Iris pigment epithelial cell (primary cell): ENCODE results near the gene PTPN4.
A peak's percentile ranks its signal among the peaks of the same experiment; 100 is the strongest.

Experiments
- DNase-seq: peaks from one replicate; pipeline ENCODE4 v3.0.0-alpha.2; 2011; ENCODE audit warnings: low read depth

PTPN4 gene

GRCh38 chr2:119809339-119810048 lies 49.8 kb downstream of the PTPN4 start:
- peak; percentile 94 for DNase-seq

GRCh38 chr2:119810049-119810630 lies 50.4 kb downstream of the PTPN4 start:
- no peak for DNase-seq

- no peak for DNase-seq
Observed at GRCh38 chr2:119814216-119814615, 54.5 kb downstream of the PTPN4 start.

- DNase-seq = no peak
Observed at GRCh38 chr2:119818792-119819191, 59.1 kb downstream of the PTPN4 start.

- no peak for DNase-seq
Observed at GRCh38 chr2:119819846-119820245, 60.1 kb downstream of the PTPN4 start.

GRCh38 chr2:119820275-119820674 lies 60.6 kb downstream of the PTPN4 start:
- DNase-seq = peak; percentile 73

GRCh38 chr2:119821266-119821665 lies 61.5 kb downstream of the PTPN4 start:
- peak; percentile 40 for DNase-seq

- DNase-seq = peak; percentile 61
Observed at GRCh38 chr2:119823734-119824334, 64.1 kb downstream of the PTPN4 start.

GRCh38 chr2:119826370-119826961 lies 66.7 kb downstream of the PTPN4 start:
- peak; percentile 44 for DNase-seq

- DNase-seq = peak; percentile 70
Observed at GRCh38 chr2:119827866-119828507, 68.3 kb downstream of the PTPN4 start.

- DNase-seq = no peak
Observed at GRCh38 chr2:119836455-119837142, 76.9 kb downstream of the PTPN4 start.

- no peak for DNase-seq
Observed at GRCh38 chr2:119837350-119837749, 77.6 kb downstream of the PTPN4 start.

GRCh38 chr2:119837759-119838158 lies 78.0 kb downstream of the PTPN4 start:
- DNase-seq = no peak

- DNase-seq = no peak
Observed at GRCh38 chr2:119838179-119838578, 78.5 kb downstream of the PTPN4 start.

- peak; percentile 59 for DNase-seq
Observed at GRCh38 chr2:119841550-119841949, 81.8 kb downstream of the PTPN4 start.

- DNase-seq = no peak
Observed at GRCh38 chr2:119846021-119846420, 86.3 kb downstream of the PTPN4 start.

GRCh38 chr2:119849838-119850565 lies 90.3 kb downstream of the PTPN4 start:
- DNase-seq = peak; percentile 19

- no peak for DNase-seq
Observed at GRCh38 chr2:119852214-119852613, 92.5 kb downstream of the PTPN4 start.

- DNase-seq = no peak
Observed at GRCh38 chr2:119853777-119854399, 94.2 kb downstream of the PTPN4 start.

GRCh38 chr2:119856469-119856901 lies 96.8 kb downstream of the PTPN4 start:
- DNase-seq = no peak

GRCh38 chr2:119857742-119858141 lies 98.0 kb downstream of the PTPN4 start:
- no peak for DNase-seq
